Measurements from ENCODE around the gene CEP97.

DNA sequence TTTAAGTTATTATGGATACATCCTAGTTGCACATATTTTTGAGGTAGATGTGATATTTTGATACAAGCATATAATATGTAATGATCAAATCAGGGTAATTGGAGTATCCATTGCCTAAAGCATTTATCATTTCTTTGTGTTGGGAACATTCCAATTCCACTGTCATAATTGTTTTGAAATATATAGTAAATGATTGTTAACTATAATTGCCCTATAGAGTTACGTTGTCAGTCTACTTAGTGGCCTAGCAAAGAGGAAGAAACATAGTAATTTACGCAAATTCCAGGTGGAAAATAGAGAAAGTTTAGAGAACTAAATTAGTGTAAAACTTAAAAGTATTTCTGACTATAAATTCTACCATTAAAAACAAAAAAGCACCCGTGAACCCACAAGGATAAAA is 79.5 kb downstream of the CEP97 start:
- TF ChIP-seq, protein P1, sequence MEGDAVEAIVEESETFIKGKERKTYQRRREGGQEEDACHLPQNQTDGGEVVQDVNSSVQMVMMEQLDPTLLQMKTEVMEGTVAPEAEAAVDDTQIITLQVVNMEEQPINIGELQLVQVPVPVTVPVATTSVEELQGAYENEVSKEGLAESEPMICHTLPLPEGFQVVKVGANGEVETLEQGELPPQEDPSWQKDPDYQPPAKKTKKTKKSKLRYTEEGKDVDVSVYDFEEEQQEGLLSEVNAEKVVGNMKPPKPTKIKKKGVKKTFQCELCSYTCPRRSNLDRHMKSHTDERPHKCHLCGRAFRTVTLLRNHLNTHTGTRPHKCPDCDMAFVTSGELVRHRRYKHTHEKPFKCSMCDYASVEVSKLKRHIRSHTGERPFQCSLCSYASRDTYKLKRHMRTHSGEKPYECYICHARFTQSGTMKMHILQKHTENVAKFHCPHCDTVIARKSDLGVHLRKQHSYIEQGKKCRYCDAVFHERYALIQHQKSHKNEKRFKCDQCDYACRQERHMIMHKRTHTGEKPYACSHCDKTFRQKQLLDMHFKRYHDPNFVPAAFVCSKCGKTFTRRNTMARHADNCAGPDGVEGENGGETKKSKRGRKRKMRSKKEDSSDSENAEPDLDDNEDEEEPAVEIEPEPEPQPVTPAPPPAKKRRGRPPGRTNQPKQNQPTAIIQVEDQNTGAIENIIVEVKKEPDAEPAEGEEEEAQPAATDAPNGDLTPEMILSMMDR (IDR thresholded peaks at IDR 0.05), result no peak
- TF ChIP-seq POLR2A (IDR thresholded peaks at IDR 0.05), result no peak

Data from suprapubic skin (tissue), 3 donors.